Suprapubic skin (tissue), 4 donors: ENCODE measurements around the gene MS4A1.

Source experiments
- CTCF ChIP-seq, 2 donors: fragments of 200-600 bp in 1 of 2; fragments of 450-650 bp in 1 of 2; sonication (generic) in 1 of 2; IDR thresholded peaks; one replicate each; pipeline ENCODE4 v1.5.1; 2016 to 2019; ENCODE audit warnings: antibody characterized with exemption in 2 of 2, mild to moderate bottlenecking in 1 of 2, moderate library complexity in 1 of 2
- EP300 ChIP-seq: sonication (generic); formaldehyde crosslinking; IDR thresholded peaks from one replicate; pipeline ENCODE4 v1.6.1; 2017; ENCODE audit warnings: antibody characterized with exemption
- POLR2A ChIP-seq, 2 donors: fragments of 450-650 bp; IDR thresholded peaks; one replicate each; pipeline ENCODE4 v1.6.1; 2017; ENCODE audit warnings: antibody characterized with exemption in 2 of 2, mild to moderate bottlenecking in 2 of 2, moderate library complexity in 2 of 2
- POLR2AphosphoS5 ChIP-seq, 3 donors: sonication (generic); formaldehyde crosslinking; IDR thresholded peaks; one replicate each; pipeline ENCODE4 v1.6.1; 2017; ENCODE audit warnings: antibody characterized with exemption in 3 of 3

GRCh38 chr11:60477035-60477445 is 21.4 kb downstream of the MS4A1 start:
- no peak for TF ChIP-seq CTCF (IDR thresholded peaks at IDR 0.05)
- TF ChIP-seq POLR2A (IDR thresholded peaks at IDR 0.05) = no peak
- no peak for TF ChIP-seq POLR2AphosphoS5 (IDR thresholded peaks at IDR 0.05)
- no peak for TF ChIP-seq EP300
